ENCODE measurements around the gene RSPRY1. TPM values are rescaled to one million over a fixed set of nuclear protein-coding genes. Genes with fewer than 3 reads are reported as not detected.

The RSPRY1 gene
- total and polyA plus RNA-seq, 2 of the 4 experiments (the other 2 are of a cell fraction), result 25.2 to 62.2 TPM

GRCh38 chr16:57165483-57165882 lies 20.6 kb upstream of the RSPRY1 start:
- intact Hi-C loops (cut with micrococcal nuclease), result loop anchor here (5.0 kb wide), 2 partner anchors 298 to 373 kb away; partner anchors contain the start of gene SLC12A3
- no peak overlapping the region for H2BK120ac ChIP-seq (ENCODE audit: low read depth, low read length)
- no peak overlapping the region for H3K14ac ChIP-seq (replicated peaks; ENCODE audit: low read depth, low read length)
- no peak overlapping the region for H3K9ac ChIP-seq (ENCODE audit: low read depth, low read length)
- no peak for ATAC-seq (ENCODE audit: low read depth)
- peaks cover 3% of the 10 kb centered on the region; the same call in 1 of the 2 replicates for H4K20me1 ChIP-seq (ENCODE audit: insufficient read depth, low read length)
- H4K91ac ChIP-seq (ENCODE audit: insufficient read depth, low read depth, low read length), result no peak overlapping the region
- WGBS, 2 experiments (ENCODE audit: extremely low coverage in 2 of 2, insufficient read length in 1 of 2), result no CpG with 5 or more reads among the region's 5 CpGs
- H2AK5ac ChIP-seq (ENCODE audit: low read depth, low read length), result no peak overlapping the region
- no peak overlapping the region for H3K18ac ChIP-seq (ENCODE audit: low read depth, low read length)
- H2AK9ac ChIP-seq (replicated peaks; ENCODE audit: low read depth, low read length, poor library complexity), result no peak overlapping the region
- H3K4ac ChIP-seq (ENCODE audit: low read depth, low read length), result no peak overlapping the region
- H2BK20ac ChIP-seq (ENCODE audit: low read depth, low read length), result no peak overlapping the region
- H2AFZ ChIP-seq (replicated peaks; ENCODE audit: low read length, poor library complexity), result no peak overlapping the region
- H3K4me2 ChIP-seq (ENCODE audit: low read depth, low read length), result no peak overlapping the region
- BruUV-seq (replicated peaks), result no TSS peak
- H3K56ac ChIP-seq (ENCODE audit: extremely low read depth, insufficient read depth, low read length), result no peak overlapping the region
- no peak overlapping the region for H3K27ac ChIP-seq (ENCODE audit: insufficient read depth, low read length)
- no peaks in the 10 kb centered on the region for H3K9me3 ChIP-seq (ENCODE audit: control insufficient read depth, insufficient read depth, low read length)
- H2BK5ac ChIP-seq (ENCODE audit: low read depth, low read length, poor library complexity, severe bottlenecking), result no peak overlapping the region
- no peaks in the 10 kb centered on the region for H3K27me3 ChIP-seq (ENCODE audit: control insufficient read depth, insufficient read depth, low read length)
- no peak overlapping the region for H3K4me3 ChIP-seq (ENCODE audit: insufficient read depth, low read depth, low read length)
- CTCF ChIA-PET, result interaction anchor here (0.7 kb wide), 1 partner anchor 468 kb away, joined by 4 read pairs; no protein-coding TSS in a partner anchor
- no peaks in the 10 kb centered on the region for H3K9me1 ChIP-seq (ENCODE audit: insufficient read depth, low read length)
- no peak for DNase-seq
- H3K79me1 ChIP-seq (ENCODE audit: low read depth in 1 of 2, low read length in 2 of 2), result peaks cover 4 to 5% of the 10 kb centered on the region in 2 experiments; a peak in 1 of 4 replicates
- no peak overlapping the region for H2BK15ac ChIP-seq (ENCODE audit: low read depth, low read length)
- peaks cover 34% of the 10 kb centered on the region for H3K36me3 ChIP-seq (ENCODE audit: control insufficient read depth, insufficient read depth, low read length)
- in situ Hi-C loops (cut with MboI; ENCODE audit: low sequenced_read_pairs), result loop anchor here (5.0 kb wide), 1 partner anchor 78 kb away; no protein-coding TSS in a partner anchor
- H4K8ac ChIP-seq (ENCODE audit: low read depth in 2 of 2, low read length in 2 of 2), result no peak overlapping the region
- TF ChIP-seq MXI1 (IDR thresholded peaks at IDR 0.05; ENCODE audit: borderline replicate concordance, low read depth, low read length) (no peak), MAFK (IDR thresholded peaks at IDR 0.05; ENCODE audit: low read depth, low read length) (no peak), MAZ (IDR thresholded peaks at IDR 0.05; ENCODE audit: borderline replicate concordance, low read depth, low read length) (no peak), FOS (IDR thresholded peaks at IDR 0.05; ENCODE audit: low read depth, low read length) (no peak), RFX5 (IDR thresholded peaks at IDR 0.05; ENCODE audit: low read depth, low read length) (no peak), NFE2L2 (IDR thresholded peaks at IDR 0.05; ENCODE audit: low read depth, low read length) (no peak), BHLHE40 (IDR thresholded peaks at IDR 0.05; ENCODE audit: low read depth, low read length) (no peak), ELK1 (IDR thresholded peaks at IDR 0.05; ENCODE audit: borderline replicate concordance, low read depth, low read length) (no peak), POLR2A (IDR thresholded peaks at IDR 0.05; ENCODE audit: low read depth, low read length) (no peak), CHD1 (IDR thresholded peaks at IDR 0.05; ENCODE audit: low read depth, low read length) (no peak), RCOR1 (IDR thresholded peaks at IDR 0.05; ENCODE audit: insufficient replicate concordance, low read length) (no peak), USF2 (IDR thresholded peaks at IDR 0.05; ENCODE audit: low read depth, low read length) (no peak), CEBPB (IDR thresholded peaks at IDR 0.05; ENCODE audit: low read depth, low read length) (no peak), SMC3 (IDR thresholded peaks at IDR 0.05; ENCODE audit: low read depth, low read length) (no peak), CTCF (conservative IDR thresholded peaks at IDR 0.05; ENCODE audit: low read depth, low read length) (no peak), RAD21 (IDR thresholded peaks at IDR 0.05; ENCODE audit: low read length) (no peak)
- H3K4me1 ChIP-seq (ENCODE audit: control insufficient read depth, insufficient read depth, low read length), result no peaks in the 10 kb centered on the region
- H4K5ac ChIP-seq (ENCODE audit: low read depth, low read length), result no peak overlapping the region
- POLR2A ChIA-PET (ENCODE audit: unreplicated experiment), result no interaction called here
- dilution Hi-C loops (cut with HindIII; ENCODE audit: low sequenced_read_pairs, unreplicated experiment), result no loop called here
- no peak overlapping the region for H3K23ac ChIP-seq (ENCODE audit: low read depth, low read length)
